Measurements from ENCODE around the gene ULK3.

Gene ULK3

GRCh38 chr15:74870436-74871215 is 27.7 kb upstream of the ULK3 start:
- Histone ChIP-seq H3K27ac (ENCODE audit: extremely low read depth, low read depth, low read length) (no peak overlapping the region), H3K4me1 (ENCODE audit: control insufficient read depth, insufficient read depth, low read length) (peaks cover 11% of the 10 kb centered on the region), H3K36me3 (ENCODE audit: control insufficient read depth in 2 of 2, insufficient read depth in 1 of 2, low read length in 2 of 2) (peaks cover 8 to 30% of the 10 kb centered on the region in 2 experiments; a peak in 2 of 3 replicates), H3K9me3 (ENCODE audit: control insufficient read depth, insufficient read depth, low read depth, low read length) (no peaks in the 10 kb centered on the region), H3K4me3 (ENCODE audit: low read depth, low read length) (no peak overlapping the region)
- CTCF ChIA-PET = interaction anchor here (0.6 to 3.1 kb wide), 6 partner anchors 21 to 254 kb away, joined by 3 to 20 read pairs (median 3); no protein-coding TSS in a partner anchor
- TF ChIP-seq ZSCAN18 (tag by site-specific recombination; IDR thresholded peaks at IDR 0.05) (no peak), ZNF202 (tag by site-specific recombination; IDR thresholded peaks at IDR 0.05; ENCODE audit: borderline replicate concordance) (no peak), SP3 (tag by site-specific recombination; IDR thresholded peaks at IDR 0.05) (no peak), SP7 (tag by site-specific recombination; IDR thresholded peaks at IDR 0.05) (peak; percentile 37; the same call in 1 of the 2 replicates), ZNF707 (tag by site-specific recombination; IDR thresholded peaks at IDR 0.05) (no peak)
- POLR2A ChIA-PET = interaction anchor here (0.6 to 4.3 kb wide), 8 partner anchors 11 to 169 kb away, joined by 3 to 20 read pairs (median 6); partner anchors contain the start of genes COX5A, FAM219B and MPI

DNA sequence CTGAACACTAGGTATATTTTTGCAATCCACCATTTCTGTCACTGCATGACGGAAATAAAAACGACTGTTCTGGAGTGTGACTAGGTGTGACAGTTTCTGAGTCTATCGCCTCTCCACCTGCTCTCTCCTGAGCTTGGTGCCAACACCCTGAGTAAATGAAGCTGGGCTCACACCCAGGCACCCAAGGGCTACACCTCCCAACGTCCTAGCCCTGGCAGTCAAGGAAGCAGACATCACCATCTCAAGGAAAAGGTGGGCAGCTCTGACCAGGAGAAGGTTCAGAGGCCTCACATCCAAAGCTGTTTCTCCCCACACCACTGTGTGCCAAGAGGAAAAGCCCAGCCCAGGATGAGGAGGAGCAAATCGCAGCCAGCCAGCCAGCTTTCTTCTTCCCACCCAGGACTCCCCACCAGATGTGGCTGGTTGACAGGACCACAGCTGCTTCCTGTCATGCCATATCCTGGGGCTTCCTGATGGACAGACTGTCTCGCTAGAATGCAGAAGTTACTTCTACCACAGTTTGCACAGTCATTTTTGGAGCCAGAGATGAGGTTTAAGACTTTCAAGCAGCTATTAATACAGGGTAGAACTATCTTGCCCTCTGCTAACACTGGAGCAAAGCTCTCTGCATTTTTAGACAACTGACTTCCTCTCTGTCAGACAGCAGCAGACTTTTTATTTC is 26.9 kb upstream of the ULK3 start:
- ChIA-PET POLR2A (interaction anchor here (0.7 to 2.6 kb wide), 7 partner anchors 11 to 68 kb away, joined by 3 to 20 read pairs (median 5); partner anchors contain the start of genes COX5A, FAM219B and MPI), CTCF (interaction anchor here (0.6 to 3.1 kb wide), 5 partner anchors 31 to 236 kb away, joined by 3 to 20 read pairs (median 3); no protein-coding TSS in a partner anchor)
- Histone ChIP-seq H3K4me1 (ENCODE audit: control insufficient read depth, insufficient read depth, low read length) (peaks cover 11% of the 10 kb centered on the region), H3K4me3 (ENCODE audit: low read depth, low read length) (no peak overlapping the region), H3K9me3 (ENCODE audit: control insufficient read depth, insufficient read depth, low read depth, low read length) (no peaks in the 10 kb centered on the region), H3K36me3 (ENCODE audit: control insufficient read depth in 2 of 2, insufficient read depth in 1 of 2, low read length in 2 of 2) (peaks cover 8 to 30% of the 10 kb centered on the region in 2 experiments; a peak in 2 of 3 replicates), H3K27ac (ENCODE audit: extremely low read depth, low read depth, low read length) (no peak overlapping the region)
- TF ChIP-seq ZNF202 (tag by site-specific recombination; IDR thresholded peaks at IDR 0.05; ENCODE audit: borderline replicate concordance) = no peak
- TF ChIP-seq ZNF341 (tag by site-specific recombination; IDR thresholded peaks at IDR 0.05; ENCODE audit: low read depth) = no peak
- no peak for TF ChIP-seq SCRT2 (tag by site-specific recombination; IDR thresholded peaks at IDR 0.05)
- peak; percentile 66 for TF ChIP-seq SP2 (tag by site-specific recombination; IDR thresholded peaks at IDR 0.05)

- Histone ChIP-seq H3K36me3 (ENCODE audit: control insufficient read depth in 2 of 2, insufficient read depth in 1 of 2, low read length in 2 of 2) (peaks cover 8 to 30% of the 10 kb centered on the region in 2 experiments; a peak in 2 of 3 replicates), H3K27ac (ENCODE audit: extremely low read depth, low read depth, low read length) (no peak overlapping the region), H3K9me3 (ENCODE audit: control insufficient read depth, insufficient read depth, low read depth, low read length) (no peaks in the 10 kb centered on the region), H3K4me1 (ENCODE audit: control insufficient read depth, insufficient read depth, low read length) (peaks cover 11% of the 10 kb centered on the region), H3K4me3 (ENCODE audit: low read depth, low read length) (no peak overlapping the region)
- ChIA-PET POLR2A (interaction anchor here (0.7 to 2.6 kb wide), 5 partner anchors 10 to 69 kb away, joined by 3 to 20 read pairs (median 6); partner anchors contain the start of genes COX5A, FAM219B and MPI), CTCF (interaction anchor here (0.6 to 3.1 kb wide), 5 partner anchors 10 to 98 kb away, joined by 3 to 20 read pairs (median 3); no protein-coding TSS in a partner anchor)
- TF ChIP-seq MZF1 (tag by site-specific recombination; IDR thresholded peaks at IDR 0.05; ENCODE audit: borderline replicate concordance) = peak; percentile 53; the same call in 1 of the 2 replicates
- TF ChIP-seq OSR2 (tag by site-specific recombination; IDR thresholded peaks at IDR 0.05) = no peak
Observed at GRCh38 chr15:74869372-74869725, 26.4 kb upstream of the ULK3 start.

GRCh38 chr15:74868059-74868458 is 25.1 kb upstream of the ULK3 start:
- ChIA-PET POLR2A (interaction anchor here (0.6 to 2.6 kb wide), 2 partner anchors 22 to 618 kb away, joined by 6 to 7 read pairs; partner anchors contain the start of gene MPI), CTCF (interaction anchor here (1.2 to 1.6 kb wide), 2 partner anchors 34 to 97 kb away, joined by 4 to 5 read pairs; no protein-coding TSS in a partner anchor)
- Histone ChIP-seq H3K4me1 (ENCODE audit: control insufficient read depth, insufficient read depth, low read length) (peaks cover 11% of the 10 kb centered on the region), H3K4me3 (ENCODE audit: low read depth, low read length) (no peak overlapping the region), H3K27ac (ENCODE audit: extremely low read depth, low read depth, low read length) (no peak overlapping the region), H3K36me3 (ENCODE audit: control insufficient read depth in 2 of 2, insufficient read depth in 1 of 2, low read length in 2 of 2) (peaks cover 8 to 30% of the 10 kb centered on the region in 2 experiments; a peak in 2 of 3 replicates), H3K9me3 (ENCODE audit: control insufficient read depth, insufficient read depth, low read depth, low read length) (no peaks in the 10 kb centered on the region)
- TF ChIP-seq ATF2 (tag by site-specific recombination; IDR thresholded peaks at IDR 0.05; ENCODE audit: low read depth) = no peak
- peak; percentile 1 for TF ChIP-seq SETDB1 (IDR thresholded peaks at IDR 0.05; ENCODE audit: insufficient read length, low read length)
- TF ChIP-seq, protein P1, sequence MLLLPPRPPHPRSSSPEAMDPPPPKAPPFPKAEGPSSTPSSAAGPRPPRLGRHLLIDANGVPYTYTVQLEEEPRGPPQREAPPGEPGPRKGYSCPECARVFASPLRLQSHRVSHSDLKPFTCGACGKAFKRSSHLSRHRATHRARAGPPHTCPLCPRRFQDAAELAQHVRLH (tag by site-specific recombination; IDR thresholded peaks at IDR 0.05) = no peak
- no peak for TF ChIP-seq AEBP2 (tag by site-specific recombination; IDR thresholded peaks at IDR 0.05; ENCODE audit: borderline replicate concordance)
- no peak for TF ChIP-seq ZNF777 (tag by site-specific recombination; IDR thresholded peaks at IDR 0.05; ENCODE audit: borderline replicate concordance)
- TF ChIP-seq ZNF776 (tag by site-specific recombination; IDR thresholded peaks at IDR 0.05; ENCODE audit: borderline replicate concordance) = no peak
